GM23338 (cell line): ENCODE results near the gene KRTAP4-4. TPM values are rescaled to one million over a fixed set of nuclear protein-coding genes. Genes with fewer than 3 reads are reported as not detected.

Experiments
- ATAC-seq: fragments of 200-7000 bp; cut with Tn5 transposase; 3 replicates; pipeline ENCODE4 v1.9.1; 2020
- DNase-seq: peaks from one replicate; pipeline ENCODE4 v3.0.0-alpha.2; 2015; ENCODE audit warnings: low spot score
- H2AFZ ChIP-seq: fragments of 200-600 bp; sonication (generic); 2 replicates; pipeline ENCODE4 v1.8.0; 2016; ENCODE audit warnings: antibody characterized with exemption, mild to moderate bottlenecking, moderate library complexity
- H3F3A ChIP-seq: fragments of 200-600 bp; sonication (generic); replicated peaks from 2 replicates; pipeline ENCODE4 v1.8.0; 2017; ENCODE audit warnings: antibody characterized with exemption, mixed run types, low read depth
- H3K27ac ChIP-seq: fragments of 200-600 bp; sonication (generic); 2 replicates; pipeline ENCODE4 v1.6.1; 2016; ENCODE audit warnings: low read depth
- H3K27me3 ChIP-seq: fragments of 200-600 bp; sonication (generic); 2 replicates; pipeline ENCODE4 v1.8.0; 2016; ENCODE audit warnings: mild to moderate bottlenecking, mixed run types, moderate library complexity; ENCODE audit not compliant: insufficient read depth
- H3K36me3 ChIP-seq: fragments of 200-600 bp; sonication (generic); 2 replicates; pipeline ENCODE4 v1.8.0; 2016; ENCODE audit warnings: mild to moderate bottlenecking; ENCODE audit not compliant: insufficient read depth
- H3K4me1 ChIP-seq: fragments of 200-600 bp; sonication (generic); 2 replicates; pipeline ENCODE4 v1.8.0; 2016; ENCODE audit warnings: mild to moderate bottlenecking, moderate library complexity; ENCODE audit not compliant: insufficient read depth
- H3K4me2 ChIP-seq: fragments of 200-600 bp; sonication (generic); 2 replicates; pipeline ENCODE4 v1.7.1; 2017; ENCODE audit warnings: mixed run types
- H3K4me3 ChIP-seq: fragments of 200-600 bp; sonication (generic); 2 replicates; pipeline ENCODE4 v1.6.1; 2016; ENCODE audit warnings: mixed run types
- H3K79me2 ChIP-seq: fragments of 200-600 bp; sonication (generic); replicated peaks from 2 replicates; pipeline ENCODE4 v1.8.0; 2017; ENCODE audit warnings: mild to moderate bottlenecking; ENCODE audit not compliant: insufficient read depth
- H3K9me2 ChIP-seq: fragments of 200-600 bp; sonication (generic); 2 replicates; pipeline ENCODE4 v1.8.0; 2017; ENCODE audit not compliant: insufficient read depth
- H4K20me1 ChIP-seq: fragments of 200-600 bp; sonication (generic); replicated peaks from 2 replicates; pipeline ENCODE4 v1.8.0; 2017; ENCODE audit warnings: mild to moderate bottlenecking; ENCODE audit not compliant: insufficient read depth
- H3K27ac Mint-ChIP-seq: 2 replicates; pipeline ENCODE4 v1.8.0; 2020; ENCODE audit warnings: inconsistent platforms, mild to moderate bottlenecking, moderate library complexity, mixed read lengths
- H3K27me3 Mint-ChIP-seq: 3 replicates; pipeline ENCODE4 v1.8.0; 2022; ENCODE audit warnings: low read depth, mild to moderate bottlenecking, moderate library complexity, mixed read lengths, inconsistent platforms; ENCODE audit not compliant: insufficient read depth, poor library complexity
- H3K36me3 Mint-ChIP-seq: 3 replicates; pipeline ENCODE4 v1.8.0; 2021; ENCODE audit warnings: low read depth, mild to moderate bottlenecking, inconsistent platforms, moderate library complexity, mixed read lengths
- H3K4me1 Mint-ChIP-seq: 3 replicates; pipeline ENCODE4 v1.8.0; 2020; ENCODE audit warnings: mild to moderate bottlenecking, inconsistent platforms, mixed read lengths
- H3K4me3 Mint-ChIP-seq: 3 replicates; pipeline ENCODE4 v1.8.0; 2021; ENCODE audit warnings: moderate library complexity, mild to moderate bottlenecking, inconsistent platforms, mixed read lengths
- H3K9me3 Mint-ChIP-seq: 3 replicates; pipeline ENCODE4 v1.8.0; 2020; ENCODE audit warnings: moderate library complexity, mild to moderate bottlenecking, inconsistent platforms, mixed read lengths
- CREB1 ChIP-seq: fragments of 250-450 bp; sonication (Bioruptor Pico); IDR thresholded peaks from 2 replicates; pipeline ENCODE4 v1.5.0; 2020; ENCODE audit warnings: low read depth, mild to moderate bottlenecking, moderate library complexity
- EZH2 ChIP-seq: fragments of 200-600 bp; sonication (generic); IDR thresholded peaks from one replicate; pipeline ENCODE4 v1.8.0; 2017; ENCODE audit warnings: antibody characterized with exemption, mild to moderate bottlenecking, low read depth; ENCODE audit not compliant: unreplicated experiment
- JUNB ChIP-seq: IDR thresholded peaks from one replicate; pipeline ENCODE4 v1.6.1; 2016; ENCODE audit warnings: antibody characterized with exemption; ENCODE audit not compliant: unreplicated experiment
- NANOG ChIP-seq: IDR thresholded peaks from 2 replicates; pipeline ENCODE4 v1.6.1; 2016; ENCODE audit warnings: antibody characterized with exemption, borderline replicate concordance
- ZNF114 ChIP-seq: fragments of 250-450 bp; sonication (Bioruptor Pico); IDR thresholded peaks from 2 replicates; pipeline ENCODE4 v1.5.0; 2020; ENCODE audit warnings: mild to moderate bottlenecking, moderate library complexity
- polyA plus RNA-seq: library from polyadenylated mRNA; unstranded; fragments of >200 nt; fragmentation: Nextera tagmentation; extraction: Ambion mirVana; gene quantifications from 2 replicates; pipeline ENCODE4 v1.2.1, GENCODE V29; 2016
- total RNA-seq: library from RNA; depleted of rRNA; stranded (reverse); fragments of >200 nt; shearing (Covaris generic); gene quantifications from 2 replicates; pipeline ENCODE4 v1.2.3, GENCODE V29; 2014
- TF ChIP-seq, protein P1 (sequence below): IDR thresholded peaks from one replicate; pipeline ENCODE4 v1.6.1; 2018; ENCODE audit warnings: antibody characterized with exemption; ENCODE audit not compliant: unreplicated experiment
- TF ChIP-seq, protein P2 (sequence below), 2 experiments: fragments of 200-600 bp in 1 of 2; sonication (generic) in 1 of 2; conservative IDR thresholded peaks; 2 replicates each; pipeline versions ENCODE4 v1.5.1 to v1.6.1; 2016 to 2017; ENCODE audit warnings: antibody characterized with exemption in 2 of 2, low read depth in 2 of 2, mild to moderate bottlenecking in 2 of 2, moderate library complexity in 1 of 2
- TF ChIP-seq, protein P3 (sequence below): fragments of 250-450 bp; sonication (Bioruptor Pico); IDR thresholded peaks from 2 replicates; pipeline ENCODE4 v1.5.0; 2020; ENCODE audit warnings: mild to moderate bottlenecking, moderate library complexity

The KRTAP4-4 gene
- total and polyA plus RNA-seq, 2 experiments from 2014 or later, result not detected

DNA sequence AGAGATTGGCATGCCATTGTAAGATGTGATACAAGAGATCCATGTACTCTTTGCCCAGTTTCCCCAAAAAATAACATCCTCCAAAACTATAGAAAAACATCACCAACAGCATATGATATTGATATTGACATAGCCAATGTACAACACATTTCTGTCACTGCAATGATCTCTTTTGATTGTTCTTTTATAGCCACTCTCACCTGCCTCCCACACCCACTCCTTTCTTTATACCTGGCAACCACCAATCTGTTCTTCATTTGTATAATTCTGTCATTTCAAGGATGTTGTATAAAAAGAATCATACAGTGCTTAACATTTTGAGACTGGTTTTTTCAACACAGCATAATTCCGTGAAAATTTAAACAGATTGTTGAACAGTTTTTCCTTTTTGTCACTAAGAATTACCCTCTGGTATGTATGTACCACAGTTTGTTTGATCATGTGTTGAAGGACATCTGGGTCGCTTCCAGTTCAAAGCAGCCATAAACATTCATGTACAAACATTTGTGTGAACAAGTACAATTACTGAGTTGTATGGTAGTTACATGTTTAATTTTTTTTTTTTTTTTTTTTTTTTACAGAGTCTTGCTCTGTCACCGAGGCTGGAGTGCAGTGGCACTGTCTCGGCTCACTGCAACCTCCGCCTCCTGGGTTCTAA is 39.0 kb upstream of the KRTAP4-4 start (continued):
- TF ChIP-seq, protein P1, sequence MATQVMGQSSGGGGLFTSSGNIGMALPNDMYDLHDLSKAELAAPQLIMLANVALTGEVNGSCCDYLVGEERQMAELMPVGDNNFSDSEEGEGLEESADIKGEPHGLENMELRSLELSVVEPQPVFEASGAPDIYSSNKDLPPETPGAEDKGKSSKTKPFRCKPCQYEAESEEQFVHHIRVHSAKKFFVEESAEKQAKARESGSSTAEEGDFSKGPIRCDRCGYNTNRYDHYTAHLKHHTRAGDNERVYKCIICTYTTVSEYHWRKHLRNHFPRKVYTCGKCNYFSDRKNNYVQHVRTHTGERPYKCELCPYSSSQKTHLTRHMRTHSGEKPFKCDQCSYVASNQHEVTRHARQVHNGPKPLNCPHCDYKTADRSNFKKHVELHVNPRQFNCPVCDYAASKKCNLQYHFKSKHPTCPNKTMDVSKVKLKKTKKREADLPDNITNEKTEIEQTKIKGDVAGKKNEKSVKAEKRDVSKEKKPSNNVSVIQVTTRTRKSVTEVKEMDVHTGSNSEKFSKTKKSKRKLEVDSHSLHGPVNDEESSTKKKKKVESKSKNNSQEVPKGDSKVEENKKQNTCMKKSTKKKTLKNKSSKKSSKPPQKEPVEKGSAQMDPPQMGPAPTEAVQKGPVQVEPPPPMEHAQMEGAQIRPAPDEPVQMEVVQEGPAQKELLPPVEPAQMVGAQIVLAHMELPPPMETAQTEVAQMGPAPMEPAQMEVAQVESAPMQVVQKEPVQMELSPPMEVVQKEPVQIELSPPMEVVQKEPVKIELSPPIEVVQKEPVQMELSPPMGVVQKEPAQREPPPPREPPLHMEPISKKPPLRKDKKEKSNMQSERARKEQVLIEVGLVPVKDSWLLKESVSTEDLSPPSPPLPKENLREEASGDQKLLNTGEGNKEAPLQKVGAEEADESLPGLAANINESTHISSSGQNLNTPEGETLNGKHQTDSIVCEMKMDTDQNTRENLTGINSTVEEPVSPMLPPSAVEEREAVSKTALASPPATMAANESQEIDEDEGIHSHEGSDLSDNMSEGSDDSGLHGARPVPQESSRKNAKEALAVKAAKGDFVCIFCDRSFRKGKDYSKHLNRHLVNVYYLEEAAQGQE, result no peak
- TF ChIP-seq ZNF114 (CRISPR knock-in tag) (no peak), EZH2 (no peak)
- TF ChIP-seq, protein P2, sequence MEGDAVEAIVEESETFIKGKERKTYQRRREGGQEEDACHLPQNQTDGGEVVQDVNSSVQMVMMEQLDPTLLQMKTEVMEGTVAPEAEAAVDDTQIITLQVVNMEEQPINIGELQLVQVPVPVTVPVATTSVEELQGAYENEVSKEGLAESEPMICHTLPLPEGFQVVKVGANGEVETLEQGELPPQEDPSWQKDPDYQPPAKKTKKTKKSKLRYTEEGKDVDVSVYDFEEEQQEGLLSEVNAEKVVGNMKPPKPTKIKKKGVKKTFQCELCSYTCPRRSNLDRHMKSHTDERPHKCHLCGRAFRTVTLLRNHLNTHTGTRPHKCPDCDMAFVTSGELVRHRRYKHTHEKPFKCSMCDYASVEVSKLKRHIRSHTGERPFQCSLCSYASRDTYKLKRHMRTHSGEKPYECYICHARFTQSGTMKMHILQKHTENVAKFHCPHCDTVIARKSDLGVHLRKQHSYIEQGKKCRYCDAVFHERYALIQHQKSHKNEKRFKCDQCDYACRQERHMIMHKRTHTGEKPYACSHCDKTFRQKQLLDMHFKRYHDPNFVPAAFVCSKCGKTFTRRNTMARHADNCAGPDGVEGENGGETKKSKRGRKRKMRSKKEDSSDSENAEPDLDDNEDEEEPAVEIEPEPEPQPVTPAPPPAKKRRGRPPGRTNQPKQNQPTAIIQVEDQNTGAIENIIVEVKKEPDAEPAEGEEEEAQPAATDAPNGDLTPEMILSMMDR (conservative IDR thresholded peaks at IDR 0.05; ENCODE audit: low read depth in 2 of 2), result no peak

DNA sequence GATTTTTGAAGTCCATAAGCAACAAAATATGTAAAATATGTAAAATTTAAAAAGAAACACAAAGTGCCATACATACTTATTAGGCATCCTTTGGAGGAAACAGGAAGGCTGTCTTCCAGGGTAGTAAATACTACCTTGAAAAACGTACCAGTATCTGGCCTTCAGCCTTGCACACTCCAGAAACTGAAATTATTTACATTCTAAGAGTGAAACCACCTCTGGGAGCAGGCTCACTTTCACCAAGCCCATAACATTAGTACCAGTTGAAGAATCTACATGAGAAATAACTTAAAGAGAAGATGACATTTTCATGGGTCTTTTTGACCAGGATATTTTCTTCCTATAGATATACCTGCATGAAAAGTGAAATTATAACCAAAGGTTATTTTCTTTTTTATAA is 35.5 kb upstream of the KRTAP4-4 start:
- H3K36me3 Mint-ChIP-seq, result no peaks in the 10 kb centered on the region; the same call in 2 of the 3 replicates
- H3K9me3 Mint-ChIP-seq, result peaks cover 9% of the 10 kb centered on the region; the same call in 2 of the 3 replicates
- no peaks in the 10 kb centered on the region; the same call in 1 of the 2 replicates for H3K9me2 ChIP-seq
- no peak overlapping the region for H3K4me2 ChIP-seq
- no peak overlapping the region for H2AFZ ChIP-seq
- DNase-seq (no peak), ATAC-seq (no peak)
- no peaks in the 10 kb centered on the region for H3K4me1 Mint-ChIP-seq
- no peak overlapping the region for H3K27ac Mint-ChIP-seq
- H3K4me3 Mint-ChIP-seq, result no peak overlapping the region
- H3K79me2 ChIP-seq, result no peaks in the 10 kb centered on the region
- H3K27me3 ChIP-seq, result no peaks in the 10 kb centered on the region
- peaks cover 2% of the 10 kb centered on the region for H3K27me3 Mint-ChIP-seq
- H3K4me1 ChIP-seq, result no peaks in the 10 kb centered on the region
- no peak overlapping the region for H3K27ac ChIP-seq
- no peaks in the 10 kb centered on the region for H3K36me3 ChIP-seq
- no peaks in the 10 kb centered on the region for H4K20me1 ChIP-seq
- TF ChIP-seq ZNF114 (CRISPR knock-in tag) (no peak), NANOG (no peak), CREB1 (CRISPR knock-in tag) (no peak), JUNB (no peak)
- TF ChIP-seq, protein P3, sequence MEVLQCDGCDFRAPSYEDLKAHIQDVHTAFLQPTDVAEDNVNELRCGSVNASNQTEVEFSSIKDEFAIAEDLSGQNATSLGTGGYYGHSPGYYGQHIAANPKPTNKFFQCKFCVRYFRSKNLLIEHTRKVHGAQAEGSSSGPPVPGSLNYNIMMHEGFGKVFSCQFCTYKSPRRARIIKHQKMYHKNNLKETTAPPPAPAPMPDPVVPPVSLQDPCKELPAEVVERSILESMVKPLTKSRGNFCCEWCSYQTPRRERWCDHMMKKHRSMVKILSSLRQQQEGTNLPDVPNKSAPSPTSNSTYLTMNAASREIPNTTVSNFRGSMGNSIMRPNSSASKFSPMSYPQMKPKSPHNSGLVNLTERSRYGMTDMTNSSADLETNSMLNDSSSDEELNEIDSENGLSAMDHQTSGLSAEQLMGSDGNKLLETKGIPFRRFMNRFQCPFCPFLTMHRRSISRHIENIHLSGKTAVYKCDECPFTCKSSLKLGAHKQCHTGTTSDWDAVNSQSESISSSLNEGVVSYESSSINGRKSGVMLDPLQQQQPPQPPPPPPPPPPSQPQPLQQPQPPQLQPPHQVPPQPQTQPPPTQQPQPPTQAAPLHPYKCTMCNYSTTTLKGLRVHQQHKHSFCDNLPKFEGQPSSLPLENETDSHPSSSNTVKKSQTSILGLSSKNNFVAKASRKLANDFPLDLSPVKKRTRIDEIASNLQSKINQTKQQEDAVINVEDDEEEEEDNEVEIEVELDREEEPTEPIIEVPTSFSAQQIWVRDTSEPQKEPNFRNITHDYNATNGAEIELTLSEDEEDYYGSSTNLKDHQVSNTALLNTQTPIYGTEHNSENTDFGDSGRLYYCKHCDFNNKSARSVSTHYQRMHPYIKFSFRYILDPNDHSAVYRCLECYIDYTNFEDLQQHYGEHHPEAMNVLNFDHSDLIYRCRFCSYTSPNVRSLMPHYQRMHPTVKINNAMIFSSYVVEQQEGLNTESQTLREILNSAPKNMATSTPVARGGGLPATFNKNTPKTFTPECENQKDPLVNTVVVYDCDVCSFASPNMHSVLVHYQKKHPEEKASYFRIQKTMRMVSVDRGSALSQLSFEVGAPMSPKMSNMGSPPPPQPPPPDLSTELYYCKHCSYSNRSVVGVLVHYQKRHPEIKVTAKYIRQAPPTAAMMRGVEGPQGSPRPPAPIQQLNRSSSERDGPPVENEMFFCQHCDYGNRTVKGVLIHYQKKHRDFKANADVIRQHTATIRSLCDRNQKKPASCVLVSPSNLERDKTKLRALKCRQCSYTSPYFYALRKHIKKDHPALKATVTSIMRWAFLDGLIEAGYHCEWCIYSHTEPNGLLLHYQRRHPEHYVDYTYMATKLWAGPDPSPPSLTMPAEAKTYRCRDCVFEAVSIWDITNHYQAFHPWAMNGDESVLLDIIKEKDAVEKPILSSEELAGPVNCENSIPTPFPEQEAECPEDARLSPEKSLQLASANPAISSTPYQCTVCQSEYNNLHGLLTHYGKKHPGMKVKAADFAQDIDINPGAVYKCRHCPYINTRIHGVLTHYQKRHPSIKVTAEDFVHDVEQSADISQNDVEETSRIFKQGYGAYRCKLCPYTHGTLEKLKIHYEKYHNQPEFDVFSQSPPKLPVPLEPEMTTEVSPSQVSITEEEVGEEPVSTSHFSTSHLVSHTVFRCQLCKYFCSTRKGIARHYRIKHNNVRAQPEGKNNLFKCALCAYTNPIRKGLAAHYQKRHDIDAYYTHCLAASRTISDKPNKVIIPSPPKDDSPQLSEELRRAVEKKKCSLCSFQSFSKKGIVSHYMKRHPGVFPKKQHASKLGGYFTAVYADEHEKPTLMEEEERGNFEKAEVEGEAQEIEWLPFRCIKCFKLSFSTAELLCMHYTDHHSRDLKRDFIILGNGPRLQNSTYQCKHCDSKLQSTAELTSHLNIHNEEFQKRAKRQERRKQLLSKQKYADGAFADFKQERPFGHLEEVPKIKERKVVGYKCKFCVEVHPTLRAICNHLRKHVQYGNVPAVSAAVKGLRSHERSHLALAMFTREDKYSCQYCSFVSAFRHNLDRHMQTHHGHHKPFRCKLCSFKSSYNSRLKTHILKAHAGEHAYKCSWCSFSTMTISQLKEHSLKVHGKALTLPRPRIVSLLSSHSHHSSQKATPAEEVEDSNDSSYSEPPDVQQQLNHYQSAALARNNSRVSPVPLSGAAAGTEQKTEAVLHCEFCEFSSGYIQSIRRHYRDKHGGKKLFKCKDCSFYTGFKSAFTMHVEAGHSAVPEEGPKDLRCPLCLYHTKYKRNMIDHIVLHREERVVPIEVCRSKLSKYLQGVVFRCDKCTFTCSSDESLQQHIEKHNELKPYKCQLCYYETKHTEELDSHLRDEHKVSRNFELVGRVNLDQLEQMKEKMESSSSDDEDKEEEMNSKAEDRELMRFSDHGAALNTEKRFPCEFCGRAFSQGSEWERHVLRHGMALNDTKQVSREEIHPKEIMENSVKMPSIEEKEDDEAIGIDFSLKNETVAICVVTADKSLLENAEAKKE (CRISPR knock-in tag), result no peak
- no peaks in the 10 kb centered on the region for H3F3A ChIP-seq
- H3K4me3 ChIP-seq, result no peak overlapping the region
